HepG2 (cell line): ENCODE measurements around the gene ZBTB22. TPM values are rescaled to one million over a fixed set of nuclear protein-coding genes. Genes with fewer than 3 reads are reported as not detected.

Experiments
- CCAR2 ChIP-seq: fragments of 200-400 bp; formaldehyde crosslinking; optimal IDR thresholded peaks from 2 replicates; pipeline ENCODE3; 2018; ENCODE audit warnings: low read depth, mild to moderate bottlenecking, low read length, moderate library complexity
- FOSL2 ChIP-seq: sonication (generic); formaldehyde crosslinking; IDR thresholded peaks from 2 replicates; pipeline ENCODE4 v1.4.0; 2020; ENCODE audit warnings: missing genetic modification reagents
- FOXK2 ChIP-seq: fragments of 450-650 bp; IDR thresholded peaks from 2 replicates; pipeline ENCODE4 v1.6.1; 2016
- HMG20A ChIP-seq: IDR thresholded peaks from 2 replicates; pipeline ENCODE4 v1.6.1; 2016; ENCODE audit warnings: borderline replicate concordance
- KLF16 ChIP-seq, 2 experiments: sonication (generic) in 1 of 2; formaldehyde crosslinking in 1 of 2; IDR thresholded peaks; 2 replicates each; pipeline versions ENCODE4 v1.6.1 to v1.8.0; 2016 to 2023; ENCODE audit warnings: missing genetic modification reagents in 2 of 2, missing compliant biosample characterization in 1 of 2
- MIER3 ChIP-seq: IDR thresholded peaks from 2 replicates; pipeline ENCODE4 v1.6.1; 2016; ENCODE audit warnings: missing compliant biosample characterization, borderline replicate concordance
- NCOA5 ChIP-seq: sonication (generic); formaldehyde crosslinking; IDR thresholded peaks from 2 replicates; pipeline ENCODE4 v1.4.0; 2020; ENCODE audit warnings: missing genetic modification reagents
- SMC3 ChIP-seq: IDR thresholded peaks from 2 replicates; pipeline ENCODE4 v1.6.1; 2011; ENCODE audit warnings: low read length, improper control_type of control experiment
- TP53 ChIP-seq: sonication (generic); formaldehyde crosslinking; conservative IDR thresholded peaks from 2 replicates; pipeline ENCODE4 v1.4.0; 2020; ENCODE audit warnings: missing genetic modification reagents
- ZBTB42 ChIP-seq: sonication (generic); formaldehyde crosslinking; IDR thresholded peaks from 2 replicates; pipeline ENCODE4 v1.5.0; 2020; ENCODE audit warnings: mild to moderate bottlenecking, missing genetic modification reagents
- ZFP62 ChIP-seq: sonication (generic); formaldehyde crosslinking; IDR thresholded peaks from 2 replicates; pipeline ENCODE4 v1.4.0; 2020; ENCODE audit warnings: missing genetic modification reagents
- ZNF3 ChIP-seq: IDR thresholded peaks from 2 replicates; pipeline ENCODE4 v1.7.0; 2017; ENCODE audit warnings: inconsistent platforms
- ZNF75D ChIP-seq: sonication (generic); formaldehyde crosslinking; IDR thresholded peaks from 2 replicates; pipeline ENCODE4 v1.8.1; 2023; ENCODE audit warnings: missing genetic modification reagents, mild to moderate bottlenecking, borderline replicate concordance
- ZNF850 ChIP-seq: sonication (generic); formaldehyde crosslinking; conservative IDR thresholded peaks from 2 replicates; pipeline ENCODE4 v1.9.0; 2021; ENCODE audit warnings: mild to moderate bottlenecking, missing genetic modification reagents
- polyA plus RNA-seq, 8 experiments: library from polyadenylated mRNA; depleted of rRNA in 3 of 8; stranded (reverse) in 7 of 8; unstranded in 1 of 8; fragments of >200 nt; fragmentation: Illumina TruSeq in 4 of 8; extraction: Trizol in 4 of 8; gene quantifications; 2 replicates each; pipeline versions ENCODE4 v1.2.1 to v1.2.3, GENCODE V29; 2011 to 2016; ENCODE audit warnings: low read depth in 4 of 8, missing spikeins in 1 of 8, mixed read lengths in 1 of 8; ENCODE audit not compliant: insufficient read depth in 1 of 8
- total RNA-seq, 5 experiments: library from RNA; depleted of rRNA; stranded (reverse); fragments of >200 nt; fragmentation: Illumina TruSeq; extraction: Trizol; gene quantifications; 2 replicates each; pipeline ENCODE4 v1.2.3, GENCODE V29; 2016; ENCODE audit warnings: low read depth in 1 of 5
- TF ChIP-seq, protein P1 (sequence below): sonication (generic); formaldehyde crosslinking; IDR thresholded peaks from 2 replicates; pipeline ENCODE4 v1.4.0; 2020; ENCODE audit warnings: missing genetic modification reagents
- TF ChIP-seq, protein P2 (sequence below): sonication (generic); formaldehyde crosslinking; IDR thresholded peaks from 2 replicates; pipeline ENCODE4 v1.4.0; 2020; ENCODE audit warnings: missing genetic modification reagents, borderline replicate concordance
- TF ChIP-seq, protein P3 (sequence below): sonication (generic); formaldehyde crosslinking; IDR thresholded peaks from 2 replicates; pipeline ENCODE4 v1.4.0; 2020; ENCODE audit warnings: missing genetic modification reagents
- TF ChIP-seq, protein P4 (sequence below): sonication (generic); formaldehyde crosslinking; IDR thresholded peaks from 2 replicates; pipeline ENCODE4 v1.4.0; 2020; ENCODE audit warnings: mild to moderate bottlenecking, missing genetic modification reagents
- TF ChIP-seq, protein P5 (sequence below): sonication (generic); formaldehyde crosslinking; IDR thresholded peaks from 2 replicates; pipeline ENCODE4 v1.5.0; 2020; ENCODE audit warnings: mild to moderate bottlenecking, missing genetic modification reagents

ZBTB22 gene
- total and polyA plus RNA-seq, 2 of the 13 experiments (the other 11 are each of a cell fraction or from before 2014, with no cell fraction given): 8.0 to 10.6 TPM

DNA sequence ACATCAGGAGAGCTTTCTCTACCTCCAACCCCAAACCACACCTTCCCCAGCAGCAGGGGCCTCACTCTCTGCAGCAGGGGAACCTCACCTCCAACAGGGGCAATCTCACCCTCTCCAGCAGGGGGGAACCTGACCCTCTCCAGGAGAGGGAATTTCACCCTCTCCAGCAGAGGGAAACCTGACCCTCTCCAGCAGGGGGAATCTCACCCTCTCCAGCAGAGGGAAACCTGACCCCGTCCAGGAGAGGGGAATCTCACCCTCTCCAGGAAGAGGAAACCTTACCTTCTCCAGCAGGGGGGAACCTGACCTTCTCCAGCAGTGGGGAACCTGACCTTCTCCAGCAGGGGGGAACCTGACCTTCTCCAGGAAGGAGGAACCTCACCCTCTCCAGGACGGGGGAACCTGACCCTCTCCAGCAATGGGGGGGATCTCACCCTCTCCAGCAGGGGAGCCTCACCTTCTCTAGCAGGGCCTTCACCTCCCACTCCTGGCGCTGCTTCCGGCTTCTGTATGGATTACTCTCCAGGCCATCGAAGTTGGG is 37.5 kb downstream of the ZBTB22 start (continued):
- TF ChIP-seq, protein P1, sequence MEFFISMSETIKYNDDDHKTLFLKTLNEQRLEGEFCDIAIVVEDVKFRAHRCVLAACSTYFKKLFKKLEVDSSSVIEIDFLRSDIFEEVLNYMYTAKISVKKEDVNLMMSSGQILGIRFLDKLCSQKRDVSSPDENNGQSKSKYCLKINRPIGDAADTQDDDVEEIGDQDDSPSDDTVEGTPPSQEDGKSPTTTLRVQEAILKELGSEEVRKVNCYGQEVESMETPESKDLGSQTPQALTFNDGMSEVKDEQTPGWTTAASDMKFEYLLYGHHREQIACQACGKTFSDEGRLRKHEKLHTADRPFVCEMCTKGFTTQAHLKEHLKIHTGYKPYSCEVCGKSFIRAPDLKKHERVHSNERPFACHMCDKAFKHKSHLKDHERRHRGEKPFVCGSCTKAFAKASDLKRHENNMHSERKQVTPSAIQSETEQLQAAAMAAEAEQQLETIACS: no peak
- TF ChIP-seq, protein P2, sequence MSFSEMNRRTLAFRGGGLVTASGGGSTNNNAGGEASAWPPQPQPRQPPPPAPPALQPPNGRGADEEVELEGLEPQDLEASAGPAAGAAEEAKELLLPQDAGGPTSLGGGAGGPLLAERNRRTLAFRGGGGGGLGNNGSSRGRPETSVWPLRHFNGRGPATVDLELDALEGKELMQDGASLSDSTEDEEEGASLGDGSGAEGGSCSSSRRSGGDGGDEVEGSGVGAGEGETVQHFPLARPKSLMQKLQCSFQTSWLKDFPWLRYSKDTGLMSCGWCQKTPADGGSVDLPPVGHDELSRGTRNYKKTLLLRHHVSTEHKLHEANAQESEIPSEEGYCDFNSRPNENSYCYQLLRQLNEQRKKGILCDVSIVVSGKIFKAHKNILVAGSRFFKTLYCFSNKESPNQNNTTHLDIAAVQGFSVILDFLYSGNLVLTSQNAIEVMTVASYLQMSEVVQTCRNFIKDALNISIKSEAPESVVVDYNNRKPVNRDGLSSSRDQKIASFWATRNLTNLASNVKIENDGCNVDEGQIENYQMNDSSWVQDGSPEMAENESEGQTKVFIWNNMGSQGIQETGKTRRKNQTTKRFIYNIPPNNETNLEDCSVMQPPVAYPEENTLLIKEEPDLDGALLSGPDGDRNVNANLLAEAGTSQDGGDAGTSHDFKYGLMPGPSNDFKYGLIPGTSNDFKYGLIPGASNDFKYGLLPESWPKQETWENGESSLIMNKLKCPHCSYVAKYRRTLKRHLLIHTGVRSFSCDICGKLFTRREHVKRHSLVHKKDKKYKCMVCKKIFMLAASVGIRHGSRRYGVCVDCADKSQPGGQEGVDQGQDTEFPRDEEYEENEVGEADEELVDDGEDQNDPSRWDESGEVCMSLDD (CRISPR knock-in tag): no peak
- no peak for TF ChIP-seq ZFP62 (CRISPR knock-in tag)
- TF ChIP-seq TP53 (CRISPR knock-in tag): no peak
- no peak for TF ChIP-seq ZBTB42 (CRISPR knock-in tag)
- peak; percentile 64 for TF ChIP-seq CCAR2
- no peak for TF ChIP-seq NCOA5
- TF ChIP-seq MIER3: no peak
- no peak for TF ChIP-seq FOXK2
- no peak for TF ChIP-seq ZNF850 (CRISPR knock-in tag)
- TF ChIP-seq FOSL2: peak; percentile 26; the same call in 1 of the 2 replicates
- TF ChIP-seq HMG20A (CRISPR knock-in tag): no peak
- TF ChIP-seq ZNF75D (CRISPR knock-in tag): no peak
- peak in 1 of 2 experiments; percentile 50; a peak in 1 of 4 replicates for TF ChIP-seq KLF16 (CRISPR knock-in tag; IDR thresholded peaks at IDR 0.05)
- peak; percentile 98 for TF ChIP-seq SMC3
- no peak for TF ChIP-seq ZNF3
- TF ChIP-seq, protein P3, sequence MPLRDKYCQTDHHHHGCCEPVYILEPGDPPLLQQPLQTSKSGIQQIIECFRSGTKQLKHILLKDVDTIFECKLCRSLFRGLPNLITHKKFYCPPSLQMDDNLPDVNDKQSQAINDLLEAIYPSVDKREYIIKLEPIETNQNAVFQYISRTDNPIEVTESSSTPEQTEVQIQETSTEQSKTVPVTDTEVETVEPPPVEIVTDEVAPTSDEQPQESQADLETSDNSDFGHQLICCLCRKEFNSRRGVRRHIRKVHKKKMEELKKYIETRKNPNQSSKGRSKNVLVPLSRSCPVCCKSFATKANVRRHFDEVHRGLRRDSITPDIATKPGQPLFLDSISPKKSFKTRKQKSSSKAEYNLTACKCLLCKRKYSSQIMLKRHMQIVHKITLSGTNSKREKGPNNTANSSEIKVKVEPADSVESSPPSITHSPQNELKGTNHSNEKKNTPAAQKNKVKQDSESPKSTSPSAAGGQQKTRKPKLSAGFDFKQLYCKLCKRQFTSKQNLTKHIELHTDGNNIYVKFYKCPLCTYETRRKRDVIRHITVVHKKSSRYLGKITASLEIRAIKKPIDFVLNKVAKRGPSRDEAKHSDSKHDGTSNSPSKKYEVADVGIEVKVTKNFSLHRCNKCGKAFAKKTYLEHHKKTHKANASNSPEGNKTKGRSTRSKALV (CRISPR knock-in tag): no peak
- TF ChIP-seq, protein P4, sequence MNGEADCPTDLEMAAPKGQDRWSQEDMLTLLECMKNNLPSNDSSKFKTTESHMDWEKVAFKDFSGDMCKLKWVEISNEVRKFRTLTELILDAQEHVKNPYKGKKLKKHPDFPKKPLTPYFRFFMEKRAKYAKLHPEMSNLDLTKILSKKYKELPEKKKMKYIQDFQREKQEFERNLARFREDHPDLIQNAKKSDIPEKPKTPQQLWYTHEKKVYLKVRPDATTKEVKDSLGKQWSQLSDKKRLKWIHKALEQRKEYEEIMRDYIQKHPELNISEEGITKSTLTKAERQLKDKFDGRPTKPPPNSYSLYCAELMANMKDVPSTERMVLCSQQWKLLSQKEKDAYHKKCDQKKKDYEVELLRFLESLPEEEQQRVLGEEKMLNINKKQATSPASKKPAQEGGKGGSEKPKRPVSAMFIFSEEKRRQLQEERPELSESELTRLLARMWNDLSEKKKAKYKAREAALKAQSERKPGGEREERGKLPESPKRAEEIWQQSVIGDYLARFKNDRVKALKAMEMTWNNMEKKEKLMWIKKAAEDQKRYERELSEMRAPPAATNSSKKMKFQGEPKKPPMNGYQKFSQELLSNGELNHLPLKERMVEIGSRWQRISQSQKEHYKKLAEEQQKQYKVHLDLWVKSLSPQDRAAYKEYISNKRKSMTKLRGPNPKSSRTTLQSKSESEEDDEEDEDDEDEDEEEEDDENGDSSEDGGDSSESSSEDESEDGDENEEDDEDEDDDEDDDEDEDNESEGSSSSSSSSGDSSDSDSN (CRISPR knock-in tag): peak; percentile 23; the same call in 1 of the 2 replicates
- TF ChIP-seq, protein P5, sequence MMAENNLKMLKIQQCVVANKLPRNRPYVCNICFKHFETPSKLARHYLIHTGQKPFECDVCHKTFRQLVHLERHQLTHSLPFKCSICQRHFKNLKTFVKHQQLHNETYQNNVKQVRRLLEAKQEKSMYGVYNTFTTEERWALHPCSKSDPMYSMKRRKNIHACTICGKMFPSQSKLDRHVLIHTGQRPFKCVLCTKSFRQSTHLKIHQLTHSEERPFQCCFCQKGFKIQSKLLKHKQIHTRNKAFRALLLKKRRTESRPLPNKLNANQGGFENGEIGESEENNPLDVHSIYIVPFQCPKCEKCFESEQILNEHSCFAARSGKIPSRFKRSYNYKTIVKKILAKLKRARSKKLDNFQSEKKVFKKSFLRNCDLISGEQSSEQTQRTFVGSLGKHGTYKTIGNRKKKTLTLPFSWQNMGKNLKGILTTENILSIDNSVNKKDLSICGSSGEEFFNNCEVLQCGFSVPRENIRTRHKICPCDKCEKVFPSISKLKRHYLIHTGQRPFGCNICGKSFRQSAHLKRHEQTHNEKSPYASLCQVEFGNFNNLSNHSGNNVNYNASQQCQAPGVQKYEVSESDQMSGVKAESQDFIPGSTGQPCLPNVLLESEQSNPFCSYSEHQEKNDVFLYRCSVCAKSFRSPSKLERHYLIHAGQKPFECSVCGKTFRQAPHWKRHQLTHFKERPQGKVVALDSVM (CRISPR knock-in tag): no peak
- TF ChIP-seq, all 625 proteins: peak for 88
